GM23248 (cell line): ENCODE data around the gene EXOC1.

Source experiments
- EZH2 ChIP-seq: fragments of 200-600 bp; sonication (generic); IDR thresholded peaks from 2 replicates; pipeline ENCODE4 v1.6.1; 2018; ENCODE audit warnings: antibody characterized with exemption, mild to moderate bottlenecking; ENCODE audit not compliant: insufficient read depth, poor library complexity, severe bottlenecking
- EZH2phosphoT487 ChIP-seq: fragments of 200-600 bp; sonication (generic); IDR thresholded peaks from 2 replicates; pipeline ENCODE4 v1.6.1; 2018; ENCODE audit warnings: antibody characterized with exemption, moderate library complexity, mild to moderate bottlenecking, low read depth; ENCODE audit not compliant: insufficient read depth

GRCh38 chr4:55941881-55942396 is 88.5 kb downstream of the EXOC1 start:
- TF ChIP-seq EZH2 (no peak), EZH2phosphoT487 (no peak)
